K562 (cell line): ENCODE data around the gene MLLT1. TPM values are rescaled to one million over a fixed set of nuclear protein-coding genes. Genes with fewer than 3 reads are reported as not detected.

Experiments used
- EHMT2 ChIP-seq: fragments of 450-650 bp; IDR thresholded peaks from 2 replicates; pipeline ENCODE4 v1.6.1; 2018; ENCODE audit warnings: antibody characterized with exemption
- ETV1 ChIP-seq: fragments of 450-650 bp; conservative IDR thresholded peaks from 2 replicates; pipeline ENCODE4 v1.6.1; 2016; ENCODE audit warnings: missing genetic modification characterization, control low read depth, low read depth, missing compliant biosample characterization
- GATA2 ChIP-seq: sonication (generic); formaldehyde crosslinking; IDR thresholded peaks from 2 replicates; pipeline ENCODE4 v1.4.0; 2020; ENCODE audit warnings: mild to moderate bottlenecking, missing genetic modification reagents
- HOMEZ ChIP-seq: fragments of 250-450 bp; sonication (Bioruptor Pico); IDR thresholded peaks from 2 replicates; pipeline ENCODE4 v1.4.0; 2020; ENCODE audit warnings: mild to moderate bottlenecking, moderate library complexity
- KLF13 ChIP-seq: fragments of 450-650 bp; IDR thresholded peaks from 2 replicates; pipeline ENCODE4 v1.6.1; 2016; ENCODE audit warnings: missing genetic modification characterization, low read depth, mild to moderate bottlenecking, missing compliant biosample characterization, moderate library complexity, borderline replicate concordance
- MAX ChIP-seq: sonication (generic); formaldehyde crosslinking; IDR thresholded peaks from 2 replicates; pipeline ENCODE4 v1.9.0; 2022; ENCODE audit warnings: mild to moderate bottlenecking, missing genetic modification reagents
- MAZ ChIP-seq, 2 experiments: fragments of 450-650 bp in 1 of 2; sonication (generic) in 1 of 2; formaldehyde crosslinking; IDR thresholded peaks in 1 of 2; conservative IDR thresholded peaks in 1 of 2; 2 replicates each; pipeline versions ENCODE4 v1.4.0 to v1.5.0; 2020; ENCODE audit warnings: mild to moderate bottlenecking in 1 of 2, missing genetic modification reagents in 1 of 2
- MNT ChIP-seq, 2 experiments: fragments of 450-650 bp; conservative IDR thresholded peaks; 2 replicates each; pipeline ENCODE4 v1.6.1; 2017; ENCODE audit warnings: mild to moderate bottlenecking in 2 of 2, moderate library complexity in 2 of 2
- MYC ChIP-seq, 2 experiments: fragments of 250-450 bp in 1 of 2; sonication (Bioruptor Pico) in 1 of 2; IDR thresholded peaks; 2 replicates each; pipeline versions ENCODE4 v1.5.1 to v1.6.1; 2012 to 2021; ENCODE audit warnings: low read depth in 2 of 2, borderline replicate concordance in 1 of 2, improper control_type of control experiment in 1 of 2, low read length in 1 of 2, mild to moderate bottlenecking in 1 of 2, moderate library complexity in 1 of 2
- NFE2L1 ChIP-seq: fragments of 450-650 bp; IDR thresholded peaks from 2 replicates; pipeline ENCODE4 v1.6.1; 2016; ENCODE audit warnings: missing genetic modification characterization, low read depth, mild to moderate bottlenecking, missing compliant biosample characterization, moderate library complexity, borderline replicate concordance
- NFIC ChIP-seq: fragments of 450-650 bp; IDR thresholded peaks from 2 replicates; pipeline ENCODE4 v1.6.1; 2017; ENCODE audit warnings: mild to moderate bottlenecking, inconsistent platforms
- PHTF2 ChIP-seq: fragments of 250-450 bp; sonication (Bioruptor Pico); IDR thresholded peaks from 2 replicates; pipeline ENCODE4 v1.5.0; 2021; ENCODE audit warnings: mild to moderate bottlenecking
- POLR2G ChIP-seq: fragments of 200-400 bp; formaldehyde crosslinking; IDR thresholded peaks from 2 replicates; pipeline ENCODE4 v1.6.1; 2017; ENCODE audit warnings: low read depth, mild to moderate bottlenecking, antibody characterized with exemption, low read length, moderate library complexity
- PRMT5 ChIP-seq: sonication (generic); formaldehyde crosslinking; IDR thresholded peaks from 2 replicates; pipeline ENCODE4 v1.5.0; 2020; ENCODE audit warnings: missing genetic modification reagents
- RBFOX2 ChIP-seq: fragments of 200-400 bp; formaldehyde crosslinking; IDR thresholded peaks from 2 replicates; pipeline ENCODE4 v1.6.1; 2017; ENCODE audit warnings: low read depth, mild to moderate bottlenecking, low read length, moderate library complexity
- SIN3A ChIP-seq, 2 experiments: fragments of 150-350 bp in 1 of 2; IDR thresholded peaks; 2 replicates each; pipeline ENCODE4 v1.6.1; 2011 to 2016; ENCODE audit warnings: borderline replicate concordance in 2 of 2, low read depth in 2 of 2, low read length in 2 of 2, mild to moderate bottlenecking in 2 of 2, moderate library complexity in 2 of 2; ENCODE audit not compliant: control insufficient read depth in 1 of 2
- SIX5 ChIP-seq, 2 experiments: IDR thresholded peaks; 2 replicates each; pipeline ENCODE4 v1.6.1; 2011; ENCODE audit warnings: low read length in 2 of 2, borderline replicate concordance in 1 of 2, low read depth in 1 of 2, mild to moderate bottlenecking in 1 of 2, moderate library complexity in 1 of 2; ENCODE audit not compliant: insufficient read depth in 1 of 2
- SNIP1 ChIP-seq: fragments of 450-650 bp; IDR thresholded peaks from 2 replicates; pipeline ENCODE4 v1.7.1; 2017; ENCODE audit warnings: low read depth, mild to moderate bottlenecking
- ZNF175 ChIP-seq: fragments of 200-800 bp; sonication (Bioruptor generic); IDR thresholded peaks from 2 replicates; pipeline ENCODE4 v1.6.1; 2016; ENCODE audit warnings: low read depth, mild to moderate bottlenecking, missing genetic modification characterization, missing compliant biosample characterization
- ZNF253 ChIP-seq: fragments of 250-450 bp; sonication (Bioruptor Pico); conservative IDR thresholded peaks from 2 replicates; pipeline ENCODE4 v1.6.1; 2021; ENCODE audit warnings: mild to moderate bottlenecking
- polyA plus RNA-seq, 8 experiments: library from polyadenylated mRNA; depleted of rRNA in 4 of 8; stranded (reverse) in 5 of 8; unstranded in 3 of 8; fragments of >200 nt; fragmentation: Nextera tagmentation in 2 of 8; fragmentation: Illumina TruSeq in 1 of 8; extraction: Ambion mirVana in 2 of 8; extraction: Trizol in 1 of 8; gene quantifications; 2 replicates each; pipeline versions ENCODE4 v1.2.1 to v1.2.3, GENCODE V29; 2011 to 2014; ENCODE audit warnings: inconsistent platforms in 1 of 8, missing spikeins in 1 of 8
- total RNA-seq, 7 experiments: library from RNA; depleted of rRNA in 6 of 7; stranded (reverse); fragments of >200 nt in 6 of 7; fragmentation: Illumina TruSeq in 2 of 7; extraction: Trizol in 2 of 7; gene quantifications; 2 replicates each; pipeline versions ENCODE4 v1.2.1 to v1.2.3, GENCODE V29; 2011 to 2021; ENCODE audit warnings: low replicate concordance in 1 of 7
- TF ChIP-seq, protein P1 (sequence below), 2 experiments: fragments of 200-800 bp in 1 of 2; sonication (Bioruptor generic) in 1 of 2; sonication (generic) in 1 of 2; formaldehyde crosslinking in 1 of 2; IDR thresholded peaks in 1 of 2; conservative IDR thresholded peaks in 1 of 2; 2 replicates each; pipeline versions ENCODE4 v1.5.0 to v1.6.1; 2016 to 2020; ENCODE audit warnings: missing compliant biosample characterization in 1 of 2, missing genetic modification characterization in 1 of 2, missing genetic modification reagents in 1 of 2

The MLLT1 gene
- total and polyA plus RNA-seq, 9 of the 15 experiments (the other 6 are each of a cell fraction or from before 2014, with no cell fraction given): 0.23 to 63.5 (median 15.4) TPM

GRCh38 chr19:6271721-6272410 is 7.9 kb downstream of the MLLT1 start (continued):
- TF ChIP-seq MNT (conservative IDR thresholded peaks at IDR 0.05) (peak; percentile 85 to 86), ZNF253 (CRISPR knock-in tag) (no peak), POLR2G (peak; percentile 63), NFIC (peak; percentile 81), RBFOX2 (peak; percentile 43), ETV1 (tag) (no peak), SNIP1 (no peak), MAX (CRISPR knock-in tag) (peak; percentile 44; the same call in 1 of the 2 replicates), MYC (IDR thresholded peaks at IDR 0.05; ENCODE audit: low read depth, low read length) (no peak), MYC (CRISPR knock-in tag; IDR thresholded peaks at IDR 0.05; ENCODE audit: borderline replicate concordance, low read depth) (peak; percentile 45; the same call in 1 of the 2 replicates), HOMEZ (no peak), PRMT5 (no peak), KLF13 (tag) (no peak), SIX5 (IDR thresholded peaks at IDR 0.05; ENCODE audit: borderline replicate concordance in 1 of 2, insufficient read depth in 1 of 2, low read depth in 1 of 2, low read length in 2 of 2) (no peak), MAZ (CRISPR knock-in tag; conservative IDR thresholded peaks at IDR 0.05 in 1 of 2, IDR thresholded peaks at IDR 0.05 in 1 of 2) (peak; percentile 26 to 41; a peak in 2 of 4 replicates), GATA2 (CRISPR knock-in tag) (peak; percentile 55), SIN3A (IDR thresholded peaks at IDR 0.05; ENCODE audit: borderline replicate concordance in 2 of 2, control insufficient read depth in 1 of 2, low read depth in 2 of 2, low read length in 2 of 2) (0 out of 4 replicates have a peak, but pooled peaks of 1 of the 2 experiments have one; percentile 3), PHTF2 (CRISPR knock-in tag) (no peak), NFE2L1 (tag) (no peak), EHMT2 (no peak), ZNF175 (CRISPR knock-in tag) (no peak)
- TF ChIP-seq, protein P1, sequence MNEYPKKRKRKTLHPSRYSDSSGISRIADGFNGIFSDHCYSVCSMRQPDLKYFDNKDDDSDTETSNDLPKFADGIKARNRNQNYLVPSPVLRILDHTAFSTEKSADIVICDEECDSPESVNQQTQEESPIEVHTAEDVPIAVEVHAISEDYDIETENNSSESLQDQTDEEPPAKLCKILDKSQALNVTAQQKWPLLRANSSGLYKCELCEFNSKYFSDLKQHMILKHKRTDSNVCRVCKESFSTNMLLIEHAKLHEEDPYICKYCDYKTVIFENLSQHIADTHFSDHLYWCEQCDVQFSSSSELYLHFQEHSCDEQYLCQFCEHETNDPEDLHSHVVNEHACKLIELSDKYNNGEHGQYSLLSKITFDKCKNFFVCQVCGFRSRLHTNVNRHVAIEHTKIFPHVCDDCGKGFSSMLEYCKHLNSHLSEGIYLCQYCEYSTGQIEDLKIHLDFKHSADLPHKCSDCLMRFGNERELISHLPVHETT (CRISPR knock-in tag; conservative IDR thresholded peaks at IDR 0.05 in 1 of 2, IDR thresholded peaks at IDR 0.05 in 1 of 2): peak in 1 of 2 experiments; percentile 50; a peak in 1 of 4 replicates
